Left ventricle myocardium inferior (tissue), 1 donor: ENCODE measurements around the gene ACER3. TPM values are rescaled to one million over a fixed set of nuclear protein-coding genes. Genes with fewer than 3 reads are reported as not detected.
A peak's percentile ranks its signal among the peaks of the same experiment; 100 is the strongest.

Experiments used
- DNase-seq: peaks from one replicate; pipeline ENCODE4 v3.0.0-alpha.2; 2020
- H3K27ac ChIP-seq: fragments of 200-600 bp; replicated peaks from 2 replicates; pipeline ENCODE4 v1.8.0; 2021
- H3K27me3 ChIP-seq: fragments of 200-600 bp; 2 replicates; pipeline ENCODE4 v1.8.0; 2021; ENCODE audit warnings: low read depth
- H3K36me3 ChIP-seq: fragments of 200-600 bp; 2 replicates; pipeline ENCODE4 v1.8.0; 2021
- H3K4me1 ChIP-seq: fragments of 200-600 bp; 2 replicates; pipeline ENCODE4 v1.8.0; 2021
- H3K4me3 ChIP-seq: fragments of 200-600 bp; 2 replicates; pipeline ENCODE4 v1.8.0; 2021; ENCODE audit warnings: mild to moderate bottlenecking, moderate library complexity
- H3K9me3 ChIP-seq: fragments of 200-600 bp; replicated peaks from 2 replicates; pipeline ENCODE4 v1.8.0; 2021
- CTCF ChIP-seq: fragments of 200-600 bp; IDR thresholded peaks from 2 replicates; pipeline ENCODE4 v1.8.0; 2021; ENCODE audit warnings: antibody characterized with exemption, mild to moderate bottlenecking, borderline replicate concordance
- intact Hi-C: fragments of 100-400 bp; cut with micrococcal nuclease; formaldehyde crosslinking; loops from one replicate; pipeline ENCODE4 v1.11.0; 2022
- total RNA-seq: library from RNA; stranded (reverse); fragmentation: NEBNext Ultra II Directional; extraction: Animal tissue kit (Norgen Biotek cat#: 25700); gene quantifications from one replicate; pipeline ENCODE4 v1.2.1, GENCODE V29; 2021
- donor health status: DM: no; HTN: yes; CAD: no; lungs with severe emphysema.

ACER3 gene
- total RNA-seq, 1 donor from 2014 or later, result 8.5 TPM

GRCh38 chr11:76834151-76834550 lies 26.6 kb upstream of the ACER3 start:
- intact Hi-C loops, result no loop called here
- TF ChIP-seq CTCF, result no peak
- Histone ChIP-seq H3K4me1 (peaks cover 40% of the 10 kb centered on the region), H3K4me3 (no peak overlapping the region), H3K27me3 (no peaks in the 10 kb centered on the region), H3K9me3 (no peaks in the 10 kb centered on the region), H3K36me3 (no peaks in the 10 kb centered on the region), H3K27ac (no peak overlapping the region)
- no peak for DNase-seq

- intact Hi-C loops, result no loop called here
- no peaks in the 10 kb centered on the region for H3K36me3 ChIP-seq
- no peak for TF ChIP-seq CTCF
- no peak overlapping the region for H3K27ac ChIP-seq
- no peak for DNase-seq
- no peaks in the 10 kb centered on the region for H3K9me3 ChIP-seq
- no peaks in the 10 kb centered on the region for H3K27me3 ChIP-seq
- H3K4me1 ChIP-seq, result peaks cover 43% of the 10 kb centered on the region
- no peak overlapping the region for H3K4me3 ChIP-seq
Observed at GRCh38 chr11:76835036-76835435, 25.7 kb upstream of the ACER3 start.

GRCh38 chr11:76835928-76836612 lies 24.6 kb upstream of the ACER3 start:
- DNase-seq, result peak; percentile 33
- Histone ChIP-seq H3K27me3 (no peaks in the 10 kb centered on the region), H3K4me3 (no peak overlapping the region), H3K4me1 (peaks cover 43% of the 10 kb centered on the region), H3K36me3 (no peaks in the 10 kb centered on the region), H3K27ac (peak overlapping the region; percentile 72), H3K9me3 (no peaks in the 10 kb centered on the region)
- intact Hi-C loops, result no loop called here
- TF ChIP-seq CTCF, result no peak

GRCh38 chr11:76836613-76837291 lies 24.0 kb upstream of the ACER3 start:
- peak overlapping the region; percentile 72 for H3K27ac ChIP-seq
- intact Hi-C loops, result no loop called here
- DNase-seq, result no peak

More at GRCh38 chr11:76836613-76837291, 24.0 kb upstream of the ACER3 start:
- Histone ChIP-seq H3K36me3 (no peaks in the 10 kb centered on the region), H3K4me3 (no peak overlapping the region), H3K27me3 (no peaks in the 10 kb centered on the region), H3K4me1 (peaks cover 43% of the 10 kb centered on the region), H3K9me3 (no peaks in the 10 kb centered on the region)
- no peak for TF ChIP-seq CTCF
